Mesenteric fat pad (tissue), 1 donor: Measurements from ENCODE around the gene HLCS. TPM values are rescaled to one million over a fixed set of nuclear protein-coding genes. Genes with fewer than 3 reads are reported as not detected.
"Not testable (repeated sequence)": the region's sequence is repeated elsewhere in the genome, so short reads cannot be mapped to it uniquely, and the experiment has no call there.

ENCODE experiments used
- DNase-seq: peaks from one replicate; pipeline ENCODE4 v3.0.0-alpha.2; 2020; ENCODE audit warnings: low spot score
- total RNA-seq: library from RNA; stranded (reverse); fragmentation: NEBNext Ultra II Directional; extraction: Animal tissue kit (Norgen Biotek cat#: 25700); gene quantifications from one replicate; pipeline ENCODE4 v1.2.1, GENCODE V29; 2021
- donor health status: DM: yes; HTN: yes; CAD: no.

HLCS gene
- total RNA-seq, 1 donor from 2014 or later: 18.8 TPM

- DNase-seq: peak; percentile 72
Measured at GRCh38 chr21:36959020-36959835, 7.2 kb downstream of the HLCS start.

- DNase-seq: no peak
Measured at GRCh38 chr21:36955783-36956182, 10.7 kb downstream of the HLCS start.

DNA sequence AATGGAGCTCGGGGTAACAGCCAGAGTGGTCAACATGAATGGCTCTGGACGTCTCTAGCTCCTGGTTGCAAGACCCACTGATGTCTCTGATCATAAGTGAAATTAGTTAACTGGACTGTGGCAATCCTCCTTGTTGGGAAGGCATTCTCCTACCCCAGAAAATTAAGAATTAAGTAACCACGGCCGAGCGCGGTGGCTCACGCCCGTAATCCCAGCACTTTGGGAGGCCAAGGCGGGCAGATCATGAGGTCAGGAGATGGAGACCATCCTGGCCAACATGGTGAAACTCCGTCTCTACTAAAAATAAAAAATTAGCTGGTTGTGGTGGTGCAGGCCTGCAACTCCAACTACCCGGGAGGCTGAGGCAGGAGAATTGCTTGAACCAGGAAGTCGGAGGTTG, 14.1 kb downstream of the HLCS start:
- DNase-seq: not testable (repeated sequence)

DNA sequence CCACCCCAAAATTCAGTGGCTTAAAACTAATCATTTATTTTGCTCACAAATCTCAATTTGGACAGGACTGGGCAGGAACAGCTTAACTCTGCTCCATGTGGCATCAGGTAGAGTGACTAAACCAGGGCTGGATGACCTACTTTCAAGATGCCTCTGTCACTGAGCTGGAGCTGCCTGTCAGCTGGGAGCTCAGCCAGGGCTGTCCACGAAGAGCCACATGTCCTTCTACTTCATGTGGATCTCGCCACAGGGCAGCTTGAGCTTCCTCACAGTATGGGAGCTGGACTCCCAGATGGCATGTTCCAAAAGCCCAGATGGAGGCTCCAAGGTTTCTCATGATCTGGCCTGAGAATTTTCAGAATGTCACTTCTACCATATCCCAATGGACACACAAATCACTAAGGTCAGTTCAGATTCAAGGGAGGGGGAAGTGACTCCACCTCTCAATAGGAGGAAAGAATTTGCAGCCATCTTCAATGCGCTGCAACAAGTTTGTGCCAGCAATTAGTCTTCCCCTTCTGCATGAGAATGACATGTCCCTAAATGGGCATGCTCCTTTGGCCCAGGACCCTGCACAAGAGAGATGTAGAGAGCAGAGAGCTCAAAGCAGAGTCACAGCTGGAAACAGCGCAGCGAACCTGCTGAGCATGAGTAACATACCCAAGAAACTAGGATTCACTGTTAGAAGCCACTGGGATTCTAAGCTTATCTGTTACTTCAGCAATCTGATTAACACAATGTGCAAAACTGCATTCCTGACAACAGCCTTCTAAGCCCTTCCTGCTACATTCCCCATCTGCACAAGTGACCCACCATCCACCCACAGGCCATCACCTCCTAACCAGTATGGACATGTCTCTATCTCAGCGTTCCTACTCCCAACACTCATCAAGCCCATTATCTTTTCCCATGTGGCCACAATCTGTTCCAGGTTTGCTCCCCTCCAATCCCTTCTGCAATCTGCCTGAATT, 17.0 kb downstream of the HLCS start:
- no peak for DNase-seq

- DNase-seq: no peak
Measured at GRCh38 chr21:36948686-36949085, 17.8 kb downstream of the HLCS start.

- no peak for DNase-seq
Measured at GRCh38 chr21:36946949-36947356, 19.5 kb downstream of the HLCS start.

DNA sequence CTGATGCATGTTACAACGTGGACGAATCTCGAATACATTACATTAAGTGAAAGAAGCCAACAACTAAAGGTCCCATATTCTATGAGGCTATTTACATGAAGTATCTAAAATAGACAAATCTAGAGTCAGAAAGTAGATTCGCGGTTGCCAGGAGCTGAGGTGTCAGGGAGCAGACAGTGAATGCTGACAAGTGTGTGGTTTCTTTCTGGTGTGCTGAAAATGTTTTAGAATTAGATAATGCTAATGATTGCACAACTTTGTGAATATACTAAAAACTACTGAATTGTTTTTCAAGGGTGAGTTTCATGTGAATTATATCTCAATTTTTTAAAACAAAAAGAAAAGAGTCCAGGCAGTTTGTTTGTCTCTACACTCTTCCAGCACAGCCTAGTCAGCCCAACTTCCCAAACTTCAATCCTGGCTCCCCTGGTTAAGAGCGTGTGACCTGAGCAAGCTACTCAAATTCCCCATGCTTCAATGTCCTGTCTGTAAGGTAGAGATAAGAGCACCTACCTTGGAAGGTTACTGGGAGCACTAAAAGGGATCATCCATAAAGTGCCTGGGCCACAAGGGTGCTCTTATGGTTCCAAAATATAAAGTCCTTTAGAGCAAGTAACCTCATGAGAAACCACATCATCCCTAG, 20.9 kb downstream of the HLCS start:
- no peak for DNase-seq

- no peak for DNase-seq
Measured at GRCh38 chr21:36936361-36937135, 29.9 kb downstream of the HLCS start.

DNA sequence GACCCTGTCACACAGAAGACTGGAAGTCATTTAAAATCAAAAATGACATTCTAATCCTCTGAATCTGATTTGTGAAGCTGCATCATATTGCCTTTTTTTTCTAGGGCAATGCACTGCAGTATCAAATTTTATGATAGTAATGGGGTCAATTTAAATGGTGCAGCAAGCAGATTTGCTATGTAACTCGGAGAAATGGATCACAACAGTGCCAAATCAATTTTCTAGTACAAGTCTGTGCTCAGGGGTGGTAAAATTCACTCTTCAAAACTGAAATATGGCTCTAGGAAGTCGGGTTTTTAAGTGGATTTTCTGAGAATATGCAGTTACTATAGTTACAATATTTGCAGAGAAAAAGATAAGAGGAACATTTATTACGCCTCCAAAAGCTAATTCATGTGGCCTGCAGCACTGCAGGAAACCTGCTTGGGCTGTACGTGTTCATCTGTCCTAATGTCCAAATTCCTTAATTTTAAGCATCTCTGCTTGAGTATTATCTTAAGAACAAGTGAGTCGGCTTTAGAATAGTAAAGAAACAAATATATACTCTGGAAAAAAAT, 31.5 kb downstream of the HLCS start:
- DNase-seq: no peak

DNA sequence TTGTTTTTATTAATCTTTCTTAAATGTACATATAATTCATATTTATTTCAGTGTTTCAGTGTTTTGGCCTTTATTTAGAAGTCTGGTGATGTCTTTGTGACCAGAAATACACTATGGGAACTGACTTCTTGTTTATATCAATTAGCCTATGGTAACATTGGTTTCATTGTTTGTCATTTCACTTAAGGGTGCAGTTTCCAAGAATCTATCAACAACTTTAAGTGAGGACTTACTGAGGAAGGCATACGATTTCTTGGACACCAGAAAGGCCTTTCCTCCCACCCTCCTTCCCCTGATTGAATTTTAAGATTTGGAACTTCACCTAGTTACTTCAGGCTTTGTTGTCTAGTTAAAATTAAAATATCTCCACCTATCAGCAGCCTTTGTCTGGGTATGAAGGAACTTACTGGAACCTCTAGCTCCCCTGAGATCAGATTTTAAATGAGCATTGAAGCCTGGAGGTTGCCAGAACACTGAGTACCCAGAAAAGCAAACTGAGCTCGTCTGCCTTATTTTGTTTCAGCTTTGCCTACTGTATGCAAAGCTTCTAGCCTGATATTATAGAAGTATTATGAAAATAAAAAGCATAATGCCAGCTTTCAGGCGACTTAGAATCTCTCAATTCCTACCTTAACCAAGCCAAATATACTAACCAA, 34.2 kb downstream of the HLCS start:
- DNase-seq: no peak

DNA sequence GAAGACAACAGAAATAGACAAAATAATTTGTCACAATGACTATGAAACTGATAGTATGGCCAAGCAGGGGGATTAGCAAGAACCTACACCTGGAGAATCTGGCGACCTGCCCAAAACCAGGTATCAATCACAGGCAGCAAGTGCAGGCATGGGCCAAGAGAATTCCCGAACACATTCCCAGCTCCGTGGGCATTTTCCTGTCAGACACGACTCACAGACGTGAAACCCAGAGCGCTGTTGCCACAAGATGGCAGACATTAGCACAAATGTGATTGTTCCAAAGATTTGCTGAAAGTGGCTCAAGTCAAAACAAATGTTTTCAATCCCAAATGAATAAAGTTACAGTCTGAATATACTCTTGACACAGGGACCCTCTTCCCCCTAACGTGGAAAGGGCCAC, 36.8 kb downstream of the HLCS start:
- DNase-seq: no peak

DNA sequence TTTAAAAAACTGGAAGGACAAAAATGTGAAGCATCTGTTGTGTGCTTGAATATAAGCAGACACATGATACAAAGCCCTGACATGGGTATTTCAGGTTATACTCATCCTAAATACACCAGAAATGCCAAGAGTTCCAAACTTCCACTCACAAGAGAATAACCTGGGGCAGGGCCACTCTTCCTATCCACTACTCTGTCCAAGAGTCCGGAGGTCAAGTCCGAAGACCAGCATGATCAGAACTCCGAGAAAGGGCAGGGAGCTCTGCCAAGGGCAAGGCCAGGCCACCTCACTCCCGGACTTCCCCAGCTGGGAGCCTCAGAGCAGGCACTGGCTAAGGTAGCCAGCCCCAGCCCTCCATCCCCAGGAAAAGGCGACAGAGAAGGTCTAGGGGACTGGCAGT, 37.5 kb downstream of the HLCS start:
- DNase-seq: no peak

DNA sequence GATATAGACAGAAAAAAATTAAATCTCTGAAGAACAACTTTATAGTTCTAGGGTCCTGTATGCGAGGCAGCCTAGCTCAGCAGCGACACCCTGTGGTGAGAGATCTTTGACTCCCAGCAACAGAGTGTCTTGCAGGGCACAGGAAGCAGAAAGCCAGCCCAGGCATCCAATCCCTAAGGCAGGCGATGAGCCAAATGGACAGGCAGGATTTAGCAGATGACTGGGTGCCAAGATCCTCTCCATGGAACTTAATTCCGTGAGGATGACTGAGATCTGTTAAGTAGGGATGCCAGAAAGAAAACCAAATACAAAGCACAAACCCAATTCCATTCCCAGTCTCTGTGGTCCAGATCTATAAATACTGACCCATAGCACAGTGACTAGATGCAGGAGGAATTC, 38.8 kb downstream of the HLCS start:
- DNase-seq: no peak

DNA sequence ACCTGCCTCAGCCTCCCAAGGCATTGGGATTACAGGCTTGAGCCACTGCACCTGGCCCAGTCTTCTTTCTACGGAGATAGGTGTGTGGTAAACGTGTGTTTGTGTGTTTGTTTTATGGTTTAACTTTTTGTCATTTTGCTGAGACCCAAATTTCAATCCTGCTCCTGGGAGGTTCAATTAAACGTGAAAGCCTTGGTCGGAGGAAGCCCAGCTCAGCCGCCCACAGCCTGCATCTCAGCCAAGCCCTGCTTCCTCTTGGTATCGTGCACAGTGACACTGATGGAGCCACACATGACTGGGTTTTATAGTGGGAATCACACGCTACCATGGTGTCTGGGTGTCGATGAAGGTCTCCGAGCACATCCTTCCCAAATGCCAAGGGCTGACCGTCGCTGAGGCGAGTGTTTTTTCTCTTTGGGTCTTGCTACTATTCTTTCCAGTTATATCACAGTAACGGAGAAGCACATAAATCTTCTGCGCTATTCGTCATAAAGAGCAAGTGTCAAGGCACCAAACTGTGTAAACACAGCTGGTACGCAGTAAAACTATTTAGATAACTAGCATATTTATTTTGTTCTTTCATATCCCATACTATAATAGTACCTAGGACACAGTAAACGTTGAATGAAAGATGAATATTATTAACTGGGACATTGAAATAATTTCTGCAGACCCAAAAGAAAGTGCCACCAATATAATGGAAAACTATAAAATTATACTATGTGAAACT, 39.3 kb downstream of the HLCS start:
- DNase-seq: no peak

GRCh38 chr21:36923270-36923669, 43.2 kb downstream of the HLCS start:
- no peak for DNase-seq

DNA sequence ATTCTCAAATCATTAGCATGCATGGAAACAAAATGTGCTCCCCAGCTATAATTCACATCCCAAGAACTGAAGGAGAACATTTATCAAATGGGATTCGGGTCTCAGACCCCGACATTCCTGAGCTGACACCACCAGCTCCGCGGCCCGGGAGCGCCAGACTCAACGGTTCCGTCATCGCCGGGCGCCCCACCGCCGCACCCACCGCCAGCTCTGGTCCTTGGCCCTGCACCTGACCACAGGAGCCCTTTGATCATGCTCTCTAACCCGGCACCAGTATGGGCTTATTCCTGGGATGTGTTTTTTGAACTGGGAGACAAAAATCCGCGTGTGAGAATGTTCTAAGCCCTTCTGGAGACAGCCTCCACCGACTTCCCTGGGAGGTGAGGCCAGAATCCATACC, 43.6 kb downstream of the HLCS start:
- DNase-seq: no peak

DNA sequence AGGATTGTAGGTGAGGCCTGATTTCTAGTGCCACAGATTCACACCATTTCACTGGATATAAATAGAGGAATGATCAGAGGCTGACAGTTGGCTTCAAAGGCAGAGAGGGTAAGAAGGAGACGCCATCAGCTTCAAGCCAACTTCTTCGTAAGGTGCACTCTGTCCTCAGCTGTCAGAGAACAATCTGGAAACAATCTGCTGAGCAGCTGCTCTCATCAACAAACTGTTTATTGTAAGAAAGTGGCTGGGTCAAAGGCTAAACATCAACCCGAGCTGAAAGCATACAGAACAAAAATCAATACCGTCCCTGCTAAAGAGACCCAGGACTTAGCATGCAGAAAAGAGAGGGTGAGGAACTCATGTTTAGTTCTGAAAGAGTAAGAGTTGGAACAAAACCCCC, 48.2 kb downstream of the HLCS start:
- DNase-seq: no peak

DNA sequence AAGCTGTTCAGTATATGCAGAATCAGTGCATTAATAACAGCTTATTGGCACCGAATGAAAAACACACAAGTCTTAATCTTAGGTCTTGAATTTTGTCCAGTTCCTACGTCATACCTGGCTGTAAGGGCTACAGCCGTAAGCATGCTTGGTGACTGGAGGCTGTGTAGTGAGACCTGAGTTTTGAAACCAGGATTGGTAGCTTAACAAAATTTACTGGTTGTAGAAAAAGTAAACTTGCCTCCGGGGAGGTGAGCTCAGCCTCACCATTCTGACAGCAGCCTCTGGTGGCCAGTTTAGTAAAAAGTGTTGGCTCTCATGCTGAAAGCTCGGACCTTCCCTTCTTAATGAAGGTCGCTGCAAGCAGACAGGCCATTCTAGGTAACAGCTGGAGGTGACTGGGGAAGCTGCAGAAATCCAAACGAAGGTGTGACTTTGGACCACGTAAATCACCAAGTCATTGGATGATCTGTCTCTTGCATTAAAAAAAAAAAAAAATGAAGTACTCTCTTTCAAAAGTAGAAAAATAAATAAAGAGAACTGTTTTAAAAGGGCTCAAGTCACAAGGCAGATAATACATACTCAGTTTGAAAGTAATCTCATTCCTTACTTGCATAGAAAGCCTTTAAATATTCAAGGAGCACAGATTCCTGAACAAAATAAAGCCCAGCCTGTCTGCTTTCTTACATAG, 48.9 kb downstream of the HLCS start:
- no peak for DNase-seq

DNA sequence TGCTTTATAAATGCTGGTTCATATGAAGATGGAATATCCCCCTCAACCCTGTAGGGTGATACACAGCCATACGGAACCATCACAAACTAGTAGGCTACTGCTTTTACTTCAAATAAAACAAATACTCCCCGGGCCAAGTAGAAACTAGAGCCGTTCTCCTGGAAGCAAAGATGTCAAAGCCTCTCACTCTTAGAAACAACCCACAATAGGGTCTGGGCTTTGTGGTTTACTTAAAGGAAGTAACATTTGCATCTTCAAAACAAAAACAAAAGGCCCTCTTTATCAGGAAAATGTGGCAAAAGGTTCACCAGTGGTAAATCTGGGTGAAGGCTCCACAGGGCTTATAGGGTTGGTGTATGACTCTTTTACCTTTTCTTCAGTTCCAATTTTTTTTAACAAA, 49.8 kb downstream of the HLCS start:
- DNase-seq: no peak
